Mesendoderm (in vitro differentiated cells): Measurements from ENCODE around the gene SLC38A8. TPM values are rescaled to one million over a fixed set of nuclear protein-coding genes. Genes with fewer than 3 reads are reported as not detected.
A peak's percentile ranks its signal among the peaks of the same experiment; 100 is the strongest.

Source experiments
- DNase-seq: peaks from one replicate; pipeline ENCODE4 v3.0.0; 2013
- H2AK5ac ChIP-seq: 2 replicates; pipeline ENCODE4 v1.6.1; 2013; ENCODE audit warnings: low read length, inconsistent platforms
- H2BK120ac ChIP-seq: 2 replicates; pipeline ENCODE4 v1.6.1; 2013; ENCODE audit warnings: low read depth, mild to moderate bottlenecking, low read length, moderate library complexity, mixed read lengths
- H2BK15ac ChIP-seq: replicated peaks from 2 replicates; pipeline ENCODE4 v1.6.1; 2013; ENCODE audit warnings: low read depth, mild to moderate bottlenecking, moderate library complexity
- H2BK5ac ChIP-seq: 2 replicates; pipeline ENCODE4 v1.6.1; 2013; ENCODE audit warnings: low read length, inconsistent platforms
- H3K18ac ChIP-seq: 2 replicates; pipeline ENCODE4 v1.6.1; 2013; ENCODE audit warnings: mild to moderate bottlenecking, low read length, mixed read lengths
- H3K23ac ChIP-seq: one replicate; pipeline ENCODE4 v1.6.1; 2013; ENCODE audit warnings: low read length
- H3K27ac ChIP-seq: 2 replicates; pipeline ENCODE4 v1.5.1; 2013; ENCODE audit warnings: low read depth, mild to moderate bottlenecking, inconsistent platforms, low read length, moderate library complexity
- H3K27me3 ChIP-seq: 2 replicates; pipeline ENCODE4 v1.6.1; 2013; ENCODE audit warnings: low read length, control low read depth, mild to moderate bottlenecking, inconsistent platforms; ENCODE audit not compliant: insufficient read depth, poor library complexity
- H3K36me3 ChIP-seq: 2 replicates; pipeline ENCODE4 v1.6.1; 2013; ENCODE audit warnings: low read length, inconsistent platforms; ENCODE audit not compliant: control insufficient read depth, insufficient read depth
- H3K4ac ChIP-seq: one replicate; pipeline ENCODE4 v1.6.1; 2013; ENCODE audit warnings: low read depth, mild to moderate bottlenecking, low read length, moderate library complexity
- H3K4me1 ChIP-seq: 2 replicates; pipeline ENCODE4 v1.6.1; 2013; ENCODE audit warnings: low read depth, low read length, inconsistent platforms; ENCODE audit not compliant: control insufficient read depth
- H3K4me2 ChIP-seq: 2 replicates; pipeline ENCODE4 v1.6.1; 2013; ENCODE audit warnings: low read length
- H3K4me3 ChIP-seq: 2 replicates; pipeline ENCODE4 v1.5.1; 2013; ENCODE audit warnings: mild to moderate bottlenecking, low read length
- H3K56ac ChIP-seq: one replicate; pipeline ENCODE4 v1.6.1; 2013; ENCODE audit warnings: low read length
- H3K79me1 ChIP-seq: 2 replicates; pipeline ENCODE4 v1.6.1; 2013; ENCODE audit warnings: low read length, inconsistent platforms
- H3K79me2 ChIP-seq: 2 replicates; pipeline ENCODE4 v1.6.1; 2013; ENCODE audit warnings: mild to moderate bottlenecking, low read length; ENCODE audit not compliant: control insufficient read depth, insufficient read depth
- H3K9ac ChIP-seq: 2 replicates; pipeline ENCODE4 v1.6.1; 2013; ENCODE audit warnings: low read length, inconsistent platforms
- H4K5ac ChIP-seq: one replicate; pipeline ENCODE4 v1.6.1; 2013; ENCODE audit warnings: low read length
- H4K8ac ChIP-seq: one replicate; pipeline ENCODE4 v1.6.1; 2013; ENCODE audit warnings: low read depth, mild to moderate bottlenecking, control low read depth, low read length, moderate library complexity
- WGBS: extraction: QIAGEN DNeasy Blood & Tissue Kit; methylation state at CpG from one replicate; pipeline ENCODE4 v1.1.7; 2013; ENCODE audit warnings: low lambda C conversion rate, missing lambda C conversion rate; ENCODE audit not compliant: insufficient coverage; ENCODE audit errors: extremely low coverage; 5-methylcytosine and 5-hydroxymethylcytosine counted together
- polyA plus RNA-seq, 2 experiments: library from polyadenylated mRNA; stranded (reverse); fragments of 200-250 nt; gene quantifications; one replicate each; pipeline ENCODE4 v1.2.3, GENCODE V29; 2013

SLC38A8 gene
- not detected for polyA plus RNA-seq (2013, experiment 1 of 2)
- 0.11 TPM for polyA plus RNA-seq (2013, experiment 2 of 2)

DNA sequence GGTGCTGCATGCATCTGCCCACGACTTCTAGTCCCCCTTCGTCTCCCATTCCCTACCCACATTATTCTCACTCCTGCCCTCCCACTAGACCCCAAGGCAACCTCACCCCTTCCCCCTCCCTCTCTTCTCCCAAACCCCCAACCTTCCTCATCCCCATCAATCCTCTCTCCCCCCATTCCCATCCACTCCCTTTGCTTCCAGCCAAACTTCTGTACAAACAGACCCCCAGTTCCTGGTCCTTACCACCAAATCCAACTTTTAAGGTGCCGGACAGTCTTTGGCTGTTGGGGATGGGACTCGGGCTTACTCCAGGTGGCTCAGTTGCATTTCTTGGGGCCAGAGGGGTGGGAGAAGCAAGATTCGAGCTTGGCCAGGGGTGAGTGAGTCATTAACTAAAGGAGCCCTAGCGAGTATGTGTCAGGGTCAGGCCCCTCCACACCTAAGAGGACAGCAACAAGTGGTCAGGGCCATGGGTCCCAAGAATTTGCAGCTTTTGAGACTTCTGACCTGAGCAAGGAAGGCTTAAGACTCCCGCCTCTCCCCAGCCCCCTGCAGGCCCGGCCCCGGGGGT lies at the start of gene SLC38A8:
TSS of gene SLC38A8 (minus strand) at position 488 of the 571 bp plus-strand sequence. CDS start 638 bp downstream, outside the sequence.
- Histone ChIP-seq H2BK5ac (no peak within 1 kb of the TSS), H3K56ac (no peak within 1 kb of the TSS), H3K18ac (no peak within 1 kb of the TSS), H2BK15ac (no peak within 1 kb of the TSS), H3K36me3 (no peaks in the 10 kb centered on the region), H3K27ac (no peak within 1 kb of the TSS), H3K4me2 (no peak within 1 kb of the TSS), H4K5ac (no peak within 1 kb of the TSS), H3K79me2 (no peaks in the 10 kb centered on the region), H3K4ac (no peak within 1 kb of the TSS), H3K4me3 (no peak within 1 kb of the TSS), H3K27me3 (no peaks in the 10 kb centered on the region), H3K4me1 (peaks cover 2% of the 10 kb centered on the region), H4K8ac (no peak within 1 kb of the TSS), H3K79me1 (no peaks in the 10 kb centered on the region), H3K23ac (no peak within 1 kb of the TSS), H3K9ac (no peak within 1 kb of the TSS), H2AK5ac (no peak within 1 kb of the TSS), H2BK120ac (no peak within 1 kb of the TSS)
- whole genome bisulfite sequencing: no CpG with 5 or more reads among the region's 9 CpGs
- DNase-seq: no peak

DNA sequence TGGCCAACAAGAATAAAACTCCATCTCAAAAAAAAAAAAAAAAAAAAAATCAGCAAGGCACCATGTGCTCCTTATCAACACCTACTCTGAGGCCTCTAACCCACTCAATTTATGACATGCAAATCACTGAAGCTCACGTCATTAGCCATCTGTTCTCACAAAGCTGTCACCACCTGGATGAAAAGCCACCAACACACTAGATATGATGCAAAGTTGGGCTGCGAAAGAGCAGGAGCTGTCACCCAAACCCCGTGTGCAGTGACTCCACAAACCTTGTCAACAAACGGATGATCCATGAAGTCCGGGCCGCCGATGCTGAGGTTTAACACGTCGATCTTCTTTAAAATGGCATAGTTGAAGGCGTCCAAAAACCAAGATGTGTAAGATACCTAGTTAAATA lies 48.9 kb upstream of the SLC38A8 start:
- H3K36me3 ChIP-seq: peaks cover 18% of the 10 kb centered on the region
- WGBS: no CpG with 5 or more reads among the region's 10 CpGs
- no peak overlapping the region for H2BK5ac ChIP-seq

GRCh38 chr16:84090211-84090610 lies 47.6 kb upstream of the SLC38A8 start:
- Histone ChIP-seq H3K36me3 (peaks cover 14% of the 10 kb centered on the region), H2AK5ac (no peak overlapping the region)

More for the DNA sequence above, 48.9 kb upstream of the SLC38A8 start:
- Histone ChIP-seq H3K79me2 (no peaks in the 10 kb centered on the region), H3K27me3 (no peaks in the 10 kb centered on the region), H3K56ac (no peak overlapping the region), H3K9ac (no peak overlapping the region), H3K23ac (no peak overlapping the region), H3K27ac (no peak overlapping the region), H3K79me1 (no peaks in the 10 kb centered on the region), H3K18ac (no peak overlapping the region), H4K5ac (no peak overlapping the region), H3K4me3 (no peak overlapping the region), H4K8ac (no peak overlapping the region), H3K4me2 (no peak overlapping the region), H3K4me1 (no peaks in the 10 kb centered on the region), H2BK120ac (no peak overlapping the region), H2AK5ac (no peak overlapping the region), H3K4ac (no peak overlapping the region), H2BK15ac (no peak overlapping the region)
- no peak for DNase-seq

DNA sequence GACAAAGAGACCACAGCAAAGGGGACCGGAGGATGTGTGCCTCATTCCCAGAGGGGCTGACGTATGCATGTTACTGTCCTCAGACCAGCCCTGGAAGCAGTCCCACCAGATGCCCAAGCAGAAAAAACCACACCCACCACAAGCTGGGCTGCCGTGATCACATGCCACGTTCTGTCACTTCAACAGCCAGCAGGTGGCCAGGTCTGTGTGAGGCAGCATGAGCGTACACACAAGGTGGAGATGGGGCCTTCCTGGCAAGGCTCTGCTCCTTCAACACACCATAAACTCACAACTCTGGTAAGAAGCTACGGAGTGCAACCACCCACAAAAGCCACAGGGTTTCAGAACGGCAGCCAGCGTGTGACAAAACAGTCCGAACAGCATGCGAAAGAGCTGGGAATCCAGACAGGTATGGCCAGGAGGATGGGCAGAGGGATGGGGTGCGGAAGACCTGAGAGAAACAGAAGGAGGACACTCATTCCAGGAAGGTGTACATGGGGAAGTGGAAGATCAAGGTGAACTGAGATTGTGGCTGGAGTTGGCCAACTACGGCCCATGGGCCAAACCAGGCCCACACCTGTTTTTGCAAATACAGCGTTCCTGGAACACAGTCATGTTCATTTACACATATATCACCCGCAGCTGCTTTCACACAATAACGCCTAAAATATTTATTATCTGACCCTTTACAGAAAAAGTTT lies 46.2 kb upstream of the SLC38A8 start:
- H2BK5ac ChIP-seq: no peak overlapping the region
- H3K4me2 ChIP-seq: no peak overlapping the region
- no peak overlapping the region for H2BK15ac ChIP-seq
- no peak overlapping the region for H3K9ac ChIP-seq
- no peaks in the 10 kb centered on the region for H3K4me1 ChIP-seq
- H3K4ac ChIP-seq: no peak overlapping the region
- no peak overlapping the region for H4K8ac ChIP-seq
- H3K27ac ChIP-seq: no peak overlapping the region
- peaks cover 14% of the 10 kb centered on the region for H3K36me3 ChIP-seq
- no peak overlapping the region for H3K23ac ChIP-seq
- no peaks in the 10 kb centered on the region for H3K79me1 ChIP-seq
- H3K56ac ChIP-seq: no peak overlapping the region
- no peaks in the 10 kb centered on the region for H3K27me3 ChIP-seq
- H3K79me2 ChIP-seq: no peaks in the 10 kb centered on the region
- H4K5ac ChIP-seq: no peak overlapping the region
- no CpG with 5 or more reads among the region's 15 CpGs for WGBS
- no peak overlapping the region for H2BK120ac ChIP-seq
- no peak overlapping the region for H3K18ac ChIP-seq
- no peak overlapping the region for H2AK5ac ChIP-seq
- H3K4me3 ChIP-seq: no peak overlapping the region
- peak; percentile 19 for DNase-seq

More at GRCh38 chr16:84090211-84090610, 47.6 kb upstream of the SLC38A8 start:
- H3K4ac ChIP-seq: no peak overlapping the region
- no peak for DNase-seq
- H3K27ac ChIP-seq: no peak overlapping the region
- no peak overlapping the region for H2BK5ac ChIP-seq
- H3K9ac ChIP-seq: no peak overlapping the region
- no peak overlapping the region for H3K4me3 ChIP-seq
- no peak overlapping the region for H3K23ac ChIP-seq
- WGBS: no CpG with 5 or more reads among the region's 9 CpGs
- H2BK120ac ChIP-seq: no peak overlapping the region
- no peaks in the 10 kb centered on the region for H3K79me2 ChIP-seq
- H3K4me1 ChIP-seq: no peaks in the 10 kb centered on the region
- H4K8ac ChIP-seq: no peak overlapping the region
- H3K18ac ChIP-seq: no peak overlapping the region
- H3K56ac ChIP-seq: no peak overlapping the region
- no peak overlapping the region for H4K5ac ChIP-seq
- H3K27me3 ChIP-seq: no peaks in the 10 kb centered on the region
- H3K79me1 ChIP-seq: no peaks in the 10 kb centered on the region
- H2BK15ac ChIP-seq: no peak overlapping the region
- H3K4me2 ChIP-seq: no peak overlapping the region

GRCh38 chr16:84087466-84088151 lies 45.0 kb upstream of the SLC38A8 start:
- no peak overlapping the region for H2BK120ac ChIP-seq
- no peak overlapping the region for H3K23ac ChIP-seq
- WGBS: 100% methylated on average over 1 of the region's 11 CpGs
- H3K4me3 ChIP-seq: no peak overlapping the region
- no peak overlapping the region for H3K4ac ChIP-seq
- H3K79me2 ChIP-seq: no peaks in the 10 kb centered on the region
- no peak for DNase-seq
- no peak overlapping the region for H4K5ac ChIP-seq
- no peak overlapping the region for H2BK15ac ChIP-seq
- H3K27me3 ChIP-seq: no peaks in the 10 kb centered on the region
- no peak overlapping the region for H3K56ac ChIP-seq
- no peak overlapping the region for H2AK5ac ChIP-seq
- peaks cover 9% of the 10 kb centered on the region for H3K36me3 ChIP-seq
- no peak overlapping the region for H4K8ac ChIP-seq
- no peak overlapping the region for H2BK5ac ChIP-seq
- no peak overlapping the region for H3K18ac ChIP-seq
- H3K4me1 ChIP-seq: no peaks in the 10 kb centered on the region
- H3K27ac ChIP-seq: no peak overlapping the region
- no peak overlapping the region for H3K9ac ChIP-seq
- H3K79me1 ChIP-seq: no peaks in the 10 kb centered on the region
- no peak overlapping the region for H3K4me2 ChIP-seq
